Heart right ventricle (tissue), 16 donors: Measurements from ENCODE around the gene GSTT4. TPM values are rescaled to one million over a fixed set of nuclear protein-coding genes. Genes with fewer than 3 reads are reported as not detected.
"Not testable (repeated sequence)": the region's sequence is repeated elsewhere in the genome, so short reads cannot be mapped to it uniquely, and the experiment has no call there.

Experiments used
- ATAC-seq, 8 donors: fragments of 200-7000 bp; cut with Tn5 transposase; one replicate each; pipeline ENCODE4 v1.9.1; 2020; ENCODE audit warnings: mild to moderate bottlenecking in 8 of 8, moderate library complexity in 8 of 8, moderate number of reproducible peaks in 1 of 8
- DNase-seq, 2 donors: peaks; one replicate each; pipeline ENCODE4 v3.0.0-alpha.2; 2020
- H3K27ac ChIP-seq, 10 donors: fragments of 200-600 bp; sonication (generic) in 2 of 10; one replicate each; pipeline versions ENCODE4 v1.5.0 to v1.8.0; 2020 to 2022; ENCODE audit warnings: mild to moderate bottlenecking in 3 of 10
- H3K27me3 ChIP-seq, 7 donors: fragments of 200-600 bp; one replicate each; pipeline ENCODE4 v1.8.0; 2021 to 2022; ENCODE audit warnings: mild to moderate bottlenecking in 2 of 7
- H3K36me3 ChIP-seq, 9 donors: fragments of 200-600 bp; sonication (generic) in 1 of 9; one replicate each; pipeline versions ENCODE4 v1.5.0 to v1.8.0; 2020 to 2022; ENCODE audit warnings: mild to moderate bottlenecking in 2 of 9
- H3K4me1 ChIP-seq, 9 donors: fragments of 200-600 bp; sonication (generic) in 1 of 9; one replicate each; pipeline versions ENCODE4 v1.5.0 to v1.8.0; 2020 to 2022; ENCODE audit warnings: mild to moderate bottlenecking in 4 of 9
- H3K4me3 ChIP-seq, 10 donors: fragments of 200-600 bp; sonication (generic) in 2 of 10; one replicate each; pipeline versions ENCODE4 v1.5.0 to v1.8.0; 2020 to 2022; ENCODE audit warnings: mild to moderate bottlenecking in 7 of 10, moderate library complexity in 2 of 10
- H3K9me3 ChIP-seq, 11 donors: fragments of 200-600 bp in 10 of 11; sonication (generic) in 2 of 11; one replicate each; pipeline versions ENCODE4 v1.5.0 to v1.8.0; 2013 to 2022; ENCODE audit warnings: mild to moderate bottlenecking in 2 of 11, control low read depth in 1 of 11, moderate library complexity in 1 of 11
- WGBS, 2 donors: extraction: QIAGEN DNeasy Blood & Tissue Kit; methylation state at CpG; one replicate each; pipeline ENCODE4 v1.1.7; 2013; ENCODE audit warnings: inconsistent platforms in 1 of 2; 5-methylcytosine and 5-hydroxymethylcytosine counted together
- intact Hi-C, 10 donors: fragments of 100-400 bp; cut with DNase I; formaldehyde crosslinking; loops; one replicate each; pipeline versions ENCODE4 v1.11.1 to v1.14.2; 2022
- polyA plus RNA-seq, 2 donors: library from polyadenylated mRNA; stranded (reverse); fragments of 200-250 nt; gene quantifications; one replicate each; pipeline ENCODE4 v1.2.3, GENCODE V29; 2013
- total RNA-seq, 10 donors: library from RNA; stranded (reverse); fragmentation: NEBNext Ultra II Directional in 3 of 10; extraction: Animal tissue kit (Norgen Biotek cat#: 25700) in 3 of 10; gene quantifications; one replicate each; pipeline versions ENCODE4 v1.2.1 to v1.2.4, GENCODE V29; 2021 to 2023
- TF ChIP-seq, protein P1 (sequence below), 9 donors: fragments of 200-600 bp; sonication (generic) in 2 of 9; IDR thresholded peaks; one replicate each; pipeline versions ENCODE4 v1.5.0 to v1.8.0; 2021 to 2022; ENCODE audit warnings: antibody characterized with exemption in 9 of 9, mild to moderate bottlenecking in 5 of 9, moderate library complexity in 1 of 9
- donor health status: Arrhythmogenic right ventricular cardiomyopathy.
- donor health status: ischemic (EF 13 %, LVEDD 7.1; RV severe dilation, severe dysfunction).
- donor health status: healthy with polysubstance abuse.
- donor health status: DM: no; HTN: yes; CAD: no.
- donor health status: DM: no; HTN: no; CAD: no.
- donor health status: ischemic (EF 25% LVEDD 6.9; RV normal size, moderate dysfunction).
- donor health status: ischemic (EF 25% LVEDD 5.7; RV mildly dilated, moderate dysfunction).
- donor health status: healthy.
- donor health status: DM: yes; HTN: yes; CAD: no.
- donor health status: Ischemic cardiomyopathy.
- donor health status: ischemic (EF 35%, LVEDD 5.7; RV mildly dilated, moderate dysfunction).
- donor health status: nonischemic (EF 11% LVEDD 7.7; RV severe dilation, severe dysfunction).
- donor health status: DM: yes; HTN: yes; CAD: no.
- donor health status: PGD.
- donor health status: ischemic (EF 29% LVEDD 5.4; RV normal size, mild dysfunction).
- donor health status: nonischemic (EF 23%, LVEDD 6.1; RV moderate dilation, normal function).

GSTT4 gene
- total and polyA plus RNA-seq, 12 donors, result not detected

GRCh38 chr22:23971927-23972326 lies 33.3 kb downstream of the GSTT4 start:
- DNase-seq, ATAC-seq, H3K4me3 ChIP-seq, H3K27ac ChIP-seq, H3K27me3 ChIP-seq, H3K9me3 ChIP-seq: not testable (repeated sequence)
- Histone ChIP-seq H3K36me3 (peaks cover 0 to 32% (median 15%) of the 10 kb centered on the region in 9 donors), H3K4me1 (peaks cover 0 to 23% (median 0%) of the 10 kb centered on the region in 9 donors)
- WGBS, 2 donors, result 91 to 93% methylated on average over 3 of the region's 3 CpGs
- intact Hi-C loops, result loop anchor here in 6 of 10 donors (5.0 to 10.0 kb wide), 4 partner anchors 40 to 57 kb away; no protein-coding TSS in a partner anchor

DNA sequence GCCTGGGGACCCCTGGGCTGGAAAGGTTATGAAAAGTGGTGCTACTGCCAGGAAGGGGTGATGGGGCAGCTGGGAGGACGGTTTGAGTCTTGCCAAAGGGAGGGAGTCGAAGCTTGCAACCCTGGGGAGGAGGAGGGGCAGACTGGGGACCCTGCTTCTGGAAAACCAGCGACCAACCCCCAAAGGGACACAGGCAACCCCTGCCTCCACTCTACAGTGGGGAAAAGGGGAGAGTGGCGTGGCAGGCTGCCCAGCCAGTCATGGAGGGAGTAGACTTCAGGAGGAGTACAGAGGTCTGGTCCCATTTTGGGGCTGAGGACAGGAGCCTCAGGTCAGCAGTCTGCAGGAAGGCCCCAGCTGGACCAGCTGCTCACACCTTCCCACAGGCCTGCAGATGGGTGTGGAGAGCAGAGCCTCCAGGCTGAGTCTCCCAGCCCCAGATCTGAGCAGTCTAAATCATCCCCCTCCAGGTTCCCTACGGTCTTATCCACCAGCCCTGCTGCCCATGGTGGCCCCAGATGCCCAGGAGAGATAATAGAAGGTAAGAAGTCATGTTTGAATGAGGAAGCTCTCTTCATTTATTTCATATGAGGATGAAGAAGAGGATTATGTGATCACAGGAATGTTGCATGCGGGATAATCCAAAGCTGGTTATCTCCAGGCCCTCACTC lies 34.3 kb downstream of the GSTT4 start:
- intact Hi-C loops, result loop anchor here in 6 of 10 donors (5.0 to 10.0 kb wide), 4 partner anchors 39 to 56 kb away; no protein-coding TSS in a partner anchor
- TF ChIP-seq, protein P1, sequence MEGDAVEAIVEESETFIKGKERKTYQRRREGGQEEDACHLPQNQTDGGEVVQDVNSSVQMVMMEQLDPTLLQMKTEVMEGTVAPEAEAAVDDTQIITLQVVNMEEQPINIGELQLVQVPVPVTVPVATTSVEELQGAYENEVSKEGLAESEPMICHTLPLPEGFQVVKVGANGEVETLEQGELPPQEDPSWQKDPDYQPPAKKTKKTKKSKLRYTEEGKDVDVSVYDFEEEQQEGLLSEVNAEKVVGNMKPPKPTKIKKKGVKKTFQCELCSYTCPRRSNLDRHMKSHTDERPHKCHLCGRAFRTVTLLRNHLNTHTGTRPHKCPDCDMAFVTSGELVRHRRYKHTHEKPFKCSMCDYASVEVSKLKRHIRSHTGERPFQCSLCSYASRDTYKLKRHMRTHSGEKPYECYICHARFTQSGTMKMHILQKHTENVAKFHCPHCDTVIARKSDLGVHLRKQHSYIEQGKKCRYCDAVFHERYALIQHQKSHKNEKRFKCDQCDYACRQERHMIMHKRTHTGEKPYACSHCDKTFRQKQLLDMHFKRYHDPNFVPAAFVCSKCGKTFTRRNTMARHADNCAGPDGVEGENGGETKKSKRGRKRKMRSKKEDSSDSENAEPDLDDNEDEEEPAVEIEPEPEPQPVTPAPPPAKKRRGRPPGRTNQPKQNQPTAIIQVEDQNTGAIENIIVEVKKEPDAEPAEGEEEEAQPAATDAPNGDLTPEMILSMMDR (IDR thresholded peaks at IDR 0.05), result no peak
- ATAC-seq, result no peak
- peaks cover 0 to 23% (median 0%) of the 10 kb centered on the region in 9 donors for H3K4me1 ChIP-seq
- H3K4me3 ChIP-seq, result no peak overlapping the region
- no peak for DNase-seq
- H3K27me3 ChIP-seq, result no peaks in the 10 kb centered on the region
- WGBS, 2 donors, result 53 to 61% methylated on average over 6 of the region's 6 CpGs
- no peak overlapping the region for H3K27ac ChIP-seq
- no peaks in the 10 kb centered on the region for H3K9me3 ChIP-seq
- H3K36me3 ChIP-seq, result peaks cover 0 to 32% (median 15%) of the 10 kb centered on the region in 9 donors

DNA sequence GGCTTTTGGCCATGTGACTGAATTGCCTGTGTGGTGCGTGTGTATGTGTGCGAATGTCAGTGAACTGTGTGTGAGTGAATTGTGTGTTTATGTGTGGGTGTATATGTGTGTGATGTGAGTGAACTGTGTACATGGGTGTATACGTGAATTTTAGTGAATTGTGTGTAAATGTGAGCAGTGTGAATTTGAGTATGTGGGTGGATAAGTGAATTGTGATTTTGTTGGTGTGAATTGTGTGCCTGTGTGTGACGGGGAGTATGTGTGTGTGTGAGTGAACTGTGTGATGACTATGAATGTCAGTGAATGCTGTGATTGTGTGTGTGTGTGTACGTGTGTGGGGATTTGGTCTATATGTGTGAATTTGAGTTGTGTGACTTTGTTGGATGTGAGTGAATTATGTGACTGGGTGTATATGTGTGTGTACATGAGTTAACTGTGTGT lies 35.0 kb downstream of the GSTT4 start:
- Histone ChIP-seq H3K27ac (no peak overlapping the region), H3K9me3 (no peaks in the 10 kb centered on the region), H3K4me1 (peaks cover 0 to 23% (median 0%) of the 10 kb centered on the region in 9 donors), H3K27me3 (no peaks in the 10 kb centered on the region), H3K4me3 (no peak overlapping the region), H3K36me3 (peaks cover 0 to 32% (median 15%) of the 10 kb centered on the region in 9 donors)
- no peak for ATAC-seq
- no peak for DNase-seq
- TF ChIP-seq, protein P1 (IDR thresholded peaks at IDR 0.05), result no peak
- WGBS, 2 donors, result 66 to 72% methylated on average over 5 of the region's 5 CpGs
- intact Hi-C loops, result loop anchor here in 6 of 10 donors (5.0 to 10.0 kb wide), 4 partner anchors 38 to 55 kb away; no protein-coding TSS in a partner anchor

DNA sequence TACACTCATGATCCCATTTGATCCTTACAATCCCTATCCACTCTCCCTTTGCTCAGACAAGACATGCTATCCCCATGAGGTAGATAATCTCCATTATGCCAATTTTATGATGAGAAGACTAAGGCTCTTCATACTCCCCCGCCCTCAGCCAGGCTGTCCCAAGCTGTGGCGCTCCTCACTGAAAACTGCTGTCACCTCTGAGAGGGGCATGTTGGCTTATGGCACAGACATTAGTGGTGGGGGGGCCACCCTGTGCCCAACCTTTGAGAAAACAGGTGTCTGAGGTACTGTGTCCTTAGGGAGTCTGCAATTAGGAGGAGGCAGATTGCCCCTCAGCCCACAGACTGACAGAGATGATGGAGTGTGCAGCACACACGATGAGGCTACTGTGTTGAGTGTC lies 36.2 kb downstream of the GSTT4 start:
- intact Hi-C loops, result no loop called here
- WGBS, 2 donors, result 88 to 90% methylated on average over 3 of the region's 3 CpGs
- Histone ChIP-seq H3K4me1 (peaks cover 0 to 23% (median 0%) of the 10 kb centered on the region in 9 donors), H3K27ac (no peak overlapping the region), H3K36me3 (peaks cover 0 to 32% (median 15%) of the 10 kb centered on the region in 9 donors), H3K4me3 (no peak overlapping the region), H3K27me3 (no peaks in the 10 kb centered on the region), H3K9me3 (no peaks in the 10 kb centered on the region)
- ATAC-seq (no peak), DNase-seq (no peak)
- TF ChIP-seq, protein P1 (IDR thresholded peaks at IDR 0.05), result no peak

- H3K4me3 ChIP-seq, H3K27ac ChIP-seq, H3K9me3 ChIP-seq, DNase-seq, H3K27me3 ChIP-seq, intact Hi-C loops: not testable (repeated sequence)
- whole genome bisulfite sequencing, 2 donors, result no CpG with 5 or more reads among the region's 30 CpGs
- ATAC-seq, result peak; percentile 88 to 98 (median 97)
- H3K4me1 ChIP-seq, result peaks cover 0 to 23% (median 0%) of the 10 kb centered on the region in 9 donors
- H3K36me3 ChIP-seq, result peaks cover 0 to 26% (median 14%) of the 10 kb centered on the region in 9 donors
Observed at GRCh38 chr22:23966568-23966967, 38.7 kb downstream of the GSTT4 start, which contains the start of gene DDTL. Gene DDTL, plus strand, starts transcription at chr22:23966888. Its CDS starts 27 bp downstream, at chr22:23966915.

DNA sequence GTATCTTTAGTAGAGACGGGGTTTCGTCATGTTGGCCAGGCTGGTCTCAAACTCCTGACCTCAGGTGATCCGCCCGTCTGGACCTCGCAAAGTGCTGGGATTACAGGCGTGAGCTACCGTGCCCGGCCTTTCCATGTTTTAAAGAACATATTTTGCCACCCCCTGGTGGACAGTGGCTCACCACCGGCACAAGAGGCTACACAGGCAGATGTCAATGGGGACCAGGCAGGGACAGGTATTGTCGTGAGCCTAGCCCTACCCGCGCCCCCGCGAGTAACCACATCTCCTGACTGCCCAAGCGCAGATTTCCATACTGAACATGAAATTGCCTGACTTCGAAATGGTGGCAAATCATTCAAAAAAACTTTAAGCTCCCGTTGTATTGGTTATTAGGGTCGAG lies 39.2 kb downstream of the GSTT4 start:
- H3K9me3 ChIP-seq, intact Hi-C loops, H3K27ac ChIP-seq, H3K27me3 ChIP-seq, H3K4me3 ChIP-seq, DNase-seq: not testable (repeated sequence)
- ATAC-seq, result peak in 6 of 8 donors; percentile 37 to 51 (median 46)
- WGBS, 2 donors, result no CpG with 5 or more reads among the region's 18 CpGs
- Histone ChIP-seq H3K4me1 (peaks cover 0 to 19% (median 0%) of the 10 kb centered on the region in 9 donors), H3K36me3 (peaks cover 0 to 22% (median 9%) of the 10 kb centered on the region in 9 donors)

GRCh38 chr22:23961084-23961771 lies 44.0 kb downstream of the GSTT4 start, which contains the start of gene GSTT2B:
Gene GSTT2B, minus strand, starts transcription at chr22:23961195. Its CDS starts 64 bp downstream, at chr22:23961131.
- H3K4me3 ChIP-seq, result peak within 1 kb of the TSS in 2 of 10 donors; percentile 32 to 35
- H3K27me3 ChIP-seq, H3K9me3 ChIP-seq, intact Hi-C loops, H3K4me1 ChIP-seq, DNase-seq, H3K36me3 ChIP-seq, H3K27ac ChIP-seq: not testable (repeated sequence)
- ATAC-seq, result peak; percentile 84 to 94 (median 89)
- WGBS, 2 donors, result no CpG with 5 or more reads among the region's 43 CpGs
